H1 (cell line): ENCODE measurements around the gene HEXIM2. TPM values are rescaled to one million over a fixed set of nuclear protein-coding genes. Genes with fewer than 3 reads are reported as not detected.

ENCODE experiments used
- RNF2 ChIP-seq: fragments of 200-900, 300-1000 bp; sonication (generic); IDR thresholded peaks from 2 replicates; pipeline ENCODE4 v1.7.1; 2016; ENCODE audit warnings: borderline replicate concordance, low read depth, mild to moderate bottlenecking, antibody characterized with exemption, low read length; ENCODE audit not compliant: poor library complexity, severe bottlenecking; ENCODE audit errors: missing control alignments
- TAF7 ChIP-seq: optimal IDR thresholded peaks from 2 replicates; pipeline ENCODE3; 2011; ENCODE audit warnings: low read depth, mild to moderate bottlenecking, inconsistent platforms, low read length, moderate library complexity, borderline replicate concordance
- polyA plus RNA-seq, 7 experiments: library from polyadenylated mRNA; depleted of rRNA in 3 of 7; stranded (reverse) in 5 of 7; unstranded in 2 of 7; fragments of >200 nt in 5 of 7; fragments of 200-250 nt in 2 of 7; gene quantifications; 1 replicate in 5 of 7; 2 replicates in 1 of 7; 4 replicates in 1 of 7; pipeline versions ENCODE4 v1.2.1 to v1.2.3, GENCODE V29; 2011 to 2013; ENCODE audit warnings: missing spikeins in 2 of 7, mixed read lengths in 2 of 7
- total RNA-seq: library from RNA; stranded (reverse); fragmentation: NEBNext Ultra II Directional; extraction: Animal tissue kit (Norgen Biotek cat#: 25700); gene quantifications from 2 replicates; pipeline ENCODE4 v1.2.1, GENCODE V29; 2021

Gene HEXIM2
- total and polyA plus RNA-seq, 2 of the 8 experiments (the other 6 are each of a cell fraction or from before 2014, with no cell fraction given) = 7.5 to 13.2 TPM

DNA sequence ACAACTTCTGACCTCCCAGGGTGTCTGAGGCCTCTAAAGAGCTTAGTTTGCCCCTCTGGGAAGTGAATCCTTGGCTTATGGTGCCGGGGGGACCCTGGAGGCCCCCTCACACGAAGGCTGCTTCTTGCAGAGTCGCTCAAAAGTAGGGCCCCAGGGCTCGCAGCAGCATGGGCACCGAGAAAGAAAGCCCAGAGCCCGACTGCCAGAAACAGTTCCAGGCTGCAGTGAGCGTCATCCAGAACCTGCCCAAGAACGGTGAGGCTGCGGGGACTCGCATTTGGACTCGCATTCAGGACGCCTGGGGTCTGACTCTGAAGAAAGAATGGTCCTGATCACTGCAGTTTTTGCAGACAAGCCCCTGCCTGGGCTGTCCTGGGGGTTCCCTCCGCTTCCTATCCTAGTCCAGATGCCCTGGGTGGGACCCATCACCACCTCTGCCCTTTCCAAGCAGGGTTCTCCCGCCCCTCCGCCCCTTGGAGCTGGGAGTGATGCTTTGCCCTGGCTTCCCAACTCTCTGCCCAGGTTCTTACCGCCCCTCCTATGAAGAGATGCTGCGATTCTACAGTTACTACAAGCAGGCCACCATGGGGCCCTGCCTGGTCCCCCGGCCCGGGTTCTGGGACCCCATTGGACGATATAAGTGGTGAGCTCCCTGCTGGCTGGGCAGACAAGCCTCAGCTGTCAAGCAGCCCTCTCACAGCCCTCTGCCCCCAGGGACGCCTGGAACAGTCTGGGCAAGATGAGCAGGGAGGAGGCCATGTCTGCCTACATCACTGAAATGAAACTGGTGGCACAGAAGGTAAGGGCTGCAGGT lies 25.5 kb upstream of the HEXIM2 start (continued):
- TF ChIP-seq TAF7 (no peak), RNF2 (no peak)
